K562 (cell line): ENCODE measurements around the gene SPATA24. TPM values are rescaled to one million over a fixed set of nuclear protein-coding genes. Genes with fewer than 3 reads are reported as not detected.

Source experiments
- CBX3 ChIP-seq, 2 experiments: IDR thresholded peaks; 1 replicate in 1 of 2; 2 replicates in 1 of 2; pipeline ENCODE4 v1.6.1; 2012; ENCODE audit warnings: inconsistent platforms in 2 of 2, low read length in 2 of 2, borderline replicate concordance in 1 of 2, control low read depth in 1 of 2
- CHD2 ChIP-seq: IDR thresholded peaks from 2 replicates; pipeline ENCODE4 v1.6.1; 2011; ENCODE audit warnings: low read depth, low read length
- EGR1 ChIP-seq: fragments of 450-650 bp; conservative IDR thresholded peaks from 2 replicates; pipeline ENCODE4 v1.6.1; 2017; ENCODE audit warnings: mild to moderate bottlenecking
- ETS2 ChIP-seq: IDR thresholded peaks from 2 replicates; pipeline ENCODE4 v1.6.1; 2016; ENCODE audit warnings: borderline replicate concordance, missing genetic modification characterization, mild to moderate bottlenecking, moderate library complexity, missing compliant biosample characterization; ENCODE audit not compliant: poor library complexity, severe bottlenecking
- GABPA ChIP-seq: fragments of 200-800 bp; sonication (Bioruptor generic); conservative IDR thresholded peaks from 2 replicates; pipeline ENCODE4 v1.6.1; 2016; ENCODE audit warnings: low read depth, missing genetic modification characterization, missing compliant biosample characterization
- MAFK ChIP-seq: IDR thresholded peaks from 2 replicates; pipeline ENCODE4 v1.6.1; 2011; ENCODE audit warnings: low read length, improper control_type of control experiment
- MCM2 ChIP-seq: fragments of 450-650 bp; IDR thresholded peaks from 2 replicates; pipeline ENCODE4 v1.6.1; 2017; ENCODE audit warnings: low read depth, mild to moderate bottlenecking
- NCOA4 ChIP-seq: fragments of 450-650 bp; IDR thresholded peaks from 2 replicates; pipeline ENCODE4 v1.6.1; 2018; ENCODE audit warnings: mild to moderate bottlenecking; ENCODE audit not compliant: partially characterized antibody
- NFATC3 ChIP-seq: fragments of 450-650 bp; IDR thresholded peaks from 2 replicates; pipeline ENCODE4 v1.6.1; 2017; ENCODE audit warnings: mild to moderate bottlenecking
- POLR2H ChIP-seq: IDR thresholded peaks from 2 replicates; pipeline ENCODE4 v1.6.1; 2016; ENCODE audit warnings: missing genetic modification characterization, low read depth, mild to moderate bottlenecking, control low read depth, missing compliant biosample characterization, moderate library complexity
- RUNX1 ChIP-seq: sonication (generic); IDR thresholded peaks from 2 replicates; pipeline ENCODE4 v1.6.1; 2016; ENCODE audit warnings: antibody characterized with exemption, low read depth
- SMARCE1 ChIP-seq: fragments of 450-650 bp; IDR thresholded peaks from 2 replicates; pipeline ENCODE4 v1.7.1; 2016; ENCODE audit warnings: mild to moderate bottlenecking
- SP1 ChIP-seq: sonication (generic); formaldehyde crosslinking; IDR thresholded peaks from 2 replicates; pipeline ENCODE4 v1.8.1; 2022; ENCODE audit warnings: mild to moderate bottlenecking, missing genetic modification reagents
- UBTF ChIP-seq, 2 experiments: IDR thresholded peaks; 2 replicates each; pipeline ENCODE4 v1.6.1; 2012; ENCODE audit warnings: improper control_type of control experiment in 2 of 2, low read depth in 2 of 2, low read length in 2 of 2, borderline replicate concordance in 1 of 2
- ZBTB5 ChIP-seq: fragments of 450-650 bp; IDR thresholded peaks from 2 replicates; pipeline ENCODE4 v1.6.1; 2017; ENCODE audit warnings: antibody characterized with exemption
- ZNF121 ChIP-seq: sonication (generic); formaldehyde crosslinking; conservative IDR thresholded peaks from 2 replicates; pipeline ENCODE4 v1.8.0; 2022; ENCODE audit warnings: missing genetic modification reagents
- ZNF124 ChIP-seq: sonication (generic); formaldehyde crosslinking; IDR thresholded peaks from 2 replicates; pipeline ENCODE4 v1.8.1; 2022; ENCODE audit warnings: missing genetic modification reagents
- ZNF175 ChIP-seq: fragments of 200-800 bp; sonication (Bioruptor generic); IDR thresholded peaks from 2 replicates; pipeline ENCODE4 v1.6.1; 2016; ENCODE audit warnings: low read depth, mild to moderate bottlenecking, missing genetic modification characterization, missing compliant biosample characterization
- ZNF766 ChIP-seq: fragments of 200-800 bp; sonication (Bioruptor generic); conservative IDR thresholded peaks from 2 replicates; pipeline ENCODE4 v1.6.1; 2016; ENCODE audit warnings: missing genetic modification characterization, missing compliant biosample characterization
- polyA plus RNA-seq, 8 experiments: library from polyadenylated mRNA; depleted of rRNA in 4 of 8; stranded (reverse) in 5 of 8; unstranded in 3 of 8; fragments of >200 nt; fragmentation: Nextera tagmentation in 2 of 8; fragmentation: Illumina TruSeq in 1 of 8; extraction: Ambion mirVana in 2 of 8; extraction: Trizol in 1 of 8; gene quantifications; 2 replicates each; pipeline versions ENCODE4 v1.2.1 to v1.2.3, GENCODE V29; 2011 to 2014; ENCODE audit warnings: inconsistent platforms in 1 of 8, missing spikeins in 1 of 8
- total RNA-seq, 7 experiments: library from RNA; depleted of rRNA in 6 of 7; stranded (reverse); fragments of >200 nt in 6 of 7; fragmentation: Illumina TruSeq in 2 of 7; extraction: Trizol in 2 of 7; gene quantifications; 2 replicates each; pipeline versions ENCODE4 v1.2.1 to v1.2.3, GENCODE V29; 2011 to 2021; ENCODE audit warnings: low replicate concordance in 1 of 7
- TF ChIP-seq, protein P1 (sequence below), 2 experiments: fragments of 450-650 bp; IDR thresholded peaks; 2 replicates each; pipeline ENCODE4 v1.6.1; 2016
- TF ChIP-seq, protein P2 (sequence below), 2 experiments: fragments of 450-650 bp; conservative IDR thresholded peaks; 2 replicates each; pipeline ENCODE4 v1.6.1; 2017; ENCODE audit warnings: mild to moderate bottlenecking in 2 of 2, moderate library complexity in 2 of 2

The SPATA24 gene
- total and polyA plus RNA-seq, 9 of the 15 experiments (the other 6 are each of a cell fraction or from before 2014, with no cell fraction given) = 4.1 to 12.6 (median 8.0) TPM

- TF ChIP-seq GABPA (peak; percentile 77), ETS2 (tag) (no peak), ZBTB5 (peak; percentile 94), SP1 (CRISPR knock-in tag) (peak; percentile 97), RUNX1 (no peak), ZNF175 (peak; percentile 69), NFATC3 (no peak), SMARCE1 (no peak), UBTF (IDR thresholded peaks at IDR 0.05; ENCODE audit: borderline replicate concordance in 1 of 2, low read depth in 2 of 2, low read length in 2 of 2) (no peak), ZNF766 (0 out of 2 replicates have a peak, but pooled peaks have one; percentile 53), MCM2 (no peak), EGR1 (peak; percentile 100), ZNF121 (CRISPR knock-in tag) (no peak), POLR2H (tag) (peak; percentile 81), MAFK (0 out of 2 replicates have a peak, but pooled peaks have one; percentile 5), CBX3 (IDR thresholded peaks at IDR 0.05; ENCODE audit: borderline replicate concordance in 1 of 2, low read length in 2 of 2) (0 out of 3 replicates have a peak, but pooled peaks of 1 of the 2 experiments have one; percentile 8), ZNF124 (no peak), CHD2 (no peak), NCOA4 (no peak)
- TF ChIP-seq, protein P1, sequence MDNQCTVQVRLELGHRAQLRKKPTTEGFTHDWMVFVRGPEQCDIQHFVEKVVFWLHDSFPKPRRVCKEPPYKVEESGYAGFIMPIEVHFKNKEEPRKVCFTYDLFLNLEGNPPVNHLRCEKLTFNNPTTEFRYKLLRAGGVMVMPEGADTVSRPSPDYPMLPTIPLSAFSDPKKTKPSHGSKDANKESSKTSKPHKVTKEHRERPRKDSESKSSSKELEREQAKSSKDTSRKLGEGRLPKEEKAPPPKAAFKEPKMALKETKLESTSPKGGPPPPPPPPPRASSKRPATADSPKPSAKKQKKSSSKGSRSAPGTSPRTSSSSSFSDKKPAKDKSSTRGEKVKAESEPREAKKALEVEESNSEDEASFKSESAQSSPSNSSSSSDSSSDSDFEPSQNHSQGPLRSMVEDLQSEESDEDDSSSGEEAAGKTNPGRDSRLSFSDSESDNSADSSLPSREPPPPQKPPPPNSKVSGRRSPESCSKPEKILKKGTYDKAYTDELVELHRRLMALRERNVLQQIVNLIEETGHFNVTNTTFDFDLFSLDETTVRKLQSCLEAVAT (IDR thresholded peaks at IDR 0.05) = no peak
- TF ChIP-seq, protein P2, sequence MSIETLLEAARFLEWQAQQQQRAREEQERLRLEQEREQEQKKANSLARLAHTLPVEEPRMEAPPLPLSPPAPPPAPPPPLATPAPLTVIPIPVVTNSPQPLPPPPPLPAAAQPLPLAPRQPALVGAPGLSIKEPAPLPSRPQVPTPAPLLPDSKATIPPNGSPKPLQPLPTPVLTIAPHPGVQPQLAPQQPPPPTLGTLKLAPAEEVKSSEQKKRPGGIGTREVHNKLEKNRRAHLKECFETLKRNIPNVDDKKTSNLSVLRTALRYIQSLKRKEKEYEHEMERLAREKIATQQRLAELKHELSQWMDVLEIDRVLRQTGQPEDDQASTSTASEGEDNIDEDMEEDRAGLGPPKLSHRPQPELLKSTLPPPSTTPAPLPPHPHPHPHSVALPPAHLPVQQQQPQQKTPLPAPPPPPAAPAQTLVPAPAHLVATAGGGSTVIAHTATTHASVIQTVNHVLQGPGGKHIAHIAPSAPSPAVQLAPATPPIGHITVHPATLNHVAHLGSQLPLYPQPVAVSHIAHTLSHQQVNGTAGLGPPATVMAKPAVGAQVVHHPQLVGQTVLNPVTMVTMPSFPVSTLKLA (conservative IDR thresholded peaks at IDR 0.05) = peak; percentile 96 to 98
These were observed at the start of gene SPATA24 (continued) for GRCh38 chr5:139403787-139404483.
